Colonic mucosa (tissue), 4 donors: ENCODE results near the gene PLXDC2. TPM values are rescaled to one million over a fixed set of nuclear protein-coding genes. Genes with fewer than 3 reads are reported as not detected.
"Not testable (repeated sequence)": the region's sequence is repeated elsewhere in the genome, so short reads cannot be mapped to it uniquely, and the experiment has no call there.

ENCODE experiments used
- DNase-seq: peaks from one replicate; pipeline ENCODE4 v3.0.0-alpha.2; 2020
- H3K27ac ChIP-seq: fragments of 200-600 bp; one replicate; pipeline ENCODE4 v1.8.0; 2021
- H3K27me3 ChIP-seq: fragments of 200-600 bp; one replicate; pipeline ENCODE4 v1.8.0; 2021
- H3K36me3 ChIP-seq: fragments of 200-600 bp; one replicate; pipeline ENCODE4 v1.8.0; 2021
- H3K4me1 ChIP-seq: fragments of 200-600 bp; one replicate; pipeline ENCODE4 v1.8.0; 2021; ENCODE audit warnings: mild to moderate bottlenecking
- H3K4me3 ChIP-seq: fragments of 200-600 bp; one replicate; pipeline ENCODE4 v1.8.0; 2021
- H3K9ac ChIP-seq, 2 donors: one replicate each; pipeline ENCODE4 v1.7.0; 2013; ENCODE audit warnings: control low read depth in 2 of 2, low read depth in 2 of 2, low read length in 2 of 2
- H3K9me3 ChIP-seq: fragments of 200-600 bp; one replicate; pipeline ENCODE4 v1.8.0; 2021
- CTCF ChIP-seq: fragments of 200-600 bp; IDR thresholded peaks from one replicate; pipeline ENCODE4 v1.8.0; 2022; ENCODE audit warnings: antibody characterized with exemption, mild to moderate bottlenecking
- intact Hi-C: fragments of 100-400 bp; cut with DNase I; formaldehyde crosslinking; loops from one replicate; pipeline ENCODE4 v1.14.1; 2022
- total RNA-seq, 2 donors: library from RNA; stranded (reverse); fragmentation: NEBNext Ultra II Directional in 1 of 2; extraction: Animal tissue kit (Norgen Biotek cat#: 25700) in 1 of 2; gene quantifications; one replicate each; pipeline ENCODE4 v1.2.1, GENCODE V29; 2021
- donor health status: healthy.
- donor health status: DM: no; HTN: no; CAD: no.
- donor health status: DM: no; HTN: no; CAD: no.

Gene PLXDC2
- total RNA-seq, 2 donors from 2014 or later = 12.5 to 22.4 TPM

- no peaks in the 10 kb centered on the region for H3K4me1 ChIP-seq
- no peak for DNase-seq
- intact Hi-C loops = no loop called here
- no peaks in the 10 kb centered on the region for H3K9me3 ChIP-seq
- H3K4me3 ChIP-seq = no peak overlapping the region
- H3K36me3 ChIP-seq = no peaks in the 10 kb centered on the region
- H3K9ac ChIP-seq = no peak overlapping the region
- H3K27ac ChIP-seq = no peak overlapping the region
- TF ChIP-seq CTCF = no peak
- H3K27me3 ChIP-seq = no peaks in the 10 kb centered on the region
Measured at GRCh38 chr10:20170661-20171060, 354.4 kb downstream of the PLXDC2 start.

- no peak for TF ChIP-seq CTCF
- no peak for DNase-seq
- intact Hi-C loops = no loop called here
- Histone ChIP-seq H3K27ac (no peak overlapping the region), H3K9ac (no peak overlapping the region), H3K36me3 (no peaks in the 10 kb centered on the region), H3K27me3 (no peaks in the 10 kb centered on the region), H3K4me3 (no peak overlapping the region), H3K9me3 (no peaks in the 10 kb centered on the region), H3K4me1 (no peaks in the 10 kb centered on the region)
Measured at GRCh38 chr10:20173046-20173445, 356.8 kb downstream of the PLXDC2 start.

- DNase-seq = no peak
- Histone ChIP-seq H3K4me1 (no peaks in the 10 kb centered on the region), H3K9me3 (no peaks in the 10 kb centered on the region), H3K27ac (no peak overlapping the region), H3K36me3 (no peaks in the 10 kb centered on the region), H3K4me3 (no peak overlapping the region), H3K9ac (no peak overlapping the region), H3K27me3 (no peaks in the 10 kb centered on the region)
- no peak for TF ChIP-seq CTCF
- intact Hi-C loops = no loop called here
Measured at GRCh38 chr10:20175719-20176118, 359.5 kb downstream of the PLXDC2 start.

- no peak for DNase-seq
- H3K4me3 ChIP-seq = no peak overlapping the region
- no peaks in the 10 kb centered on the region for H3K4me1 ChIP-seq
- no peak for TF ChIP-seq CTCF
- no peak overlapping the region for H3K27ac ChIP-seq
- intact Hi-C loops = no loop called here
- H3K9me3 ChIP-seq = no peaks in the 10 kb centered on the region
- no peak overlapping the region for H3K9ac ChIP-seq
- H3K27me3 ChIP-seq = no peaks in the 10 kb centered on the region
- H3K36me3 ChIP-seq = no peaks in the 10 kb centered on the region
Measured at GRCh38 chr10:20180766-20181165, 364.5 kb downstream of the PLXDC2 start.

- DNase-seq = no peak
- no peak overlapping the region for H3K9ac ChIP-seq
- H3K4me3 ChIP-seq = no peak overlapping the region
- no peaks in the 10 kb centered on the region for H3K9me3 ChIP-seq
- no peaks in the 10 kb centered on the region for H3K27me3 ChIP-seq
- no peaks in the 10 kb centered on the region for H3K36me3 ChIP-seq
- no peaks in the 10 kb centered on the region for H3K4me1 ChIP-seq
- H3K27ac ChIP-seq = no peak overlapping the region
- intact Hi-C loops = no loop called here
- TF ChIP-seq CTCF = no peak
Measured at GRCh38 chr10:20181434-20181833, 365.2 kb downstream of the PLXDC2 start.

- intact Hi-C loops = no loop called here
- H3K27ac ChIP-seq = no peak overlapping the region
- no peaks in the 10 kb centered on the region for H3K36me3 ChIP-seq
- no peak overlapping the region for H3K4me3 ChIP-seq
- no peaks in the 10 kb centered on the region for H3K9me3 ChIP-seq
- H3K27me3 ChIP-seq = no peaks in the 10 kb centered on the region
- no peak for TF ChIP-seq CTCF
- no peak for DNase-seq
- H3K4me1 ChIP-seq = no peaks in the 10 kb centered on the region
- no peak overlapping the region for H3K9ac ChIP-seq
Measured at GRCh38 chr10:20185116-20185515, 368.9 kb downstream of the PLXDC2 start.

- H3K9me3 ChIP-seq, H3K27ac ChIP-seq, H3K4me1 ChIP-seq, H3K9ac ChIP-seq, H3K36me3 ChIP-seq, H3K4me3 ChIP-seq, H3K27me3 ChIP-seq, intact Hi-C loops, DNase-seq: not testable (repeated sequence)
Measured at GRCh38 chr10:20191392-20191791, 375.2 kb downstream of the PLXDC2 start.
